Natural killer cell (primary cell): ENCODE measurements around the gene AUTS2. TPM values are rescaled to one million over a fixed set of nuclear protein-coding genes. Genes with fewer than 3 reads are reported as not detected.

Experiments
- ATAC-seq, 3 donors: fragments of 150-1000 bp in 2 of 3; fragments of 200-7000 bp in 1 of 3; cut with Tn5 transposase; 1 replicate in 1 of 3; 2 replicates in 2 of 3; pipeline ENCODE4 v1.10.0; 2021; ENCODE audit warnings: mild to moderate bottlenecking in 2 of 3, moderate library complexity in 2 of 3
- DNase-seq, 2 donors: peaks; one replicate each; pipeline versions ENCODE4 v3.0.0 to v3.0.0-alpha.2; 2013 to 2021; ENCODE audit warnings: mixed read lengths in 1 of 2
- H3K27ac ChIP-seq: one replicate; pipeline ENCODE4 v1.5.1; 2013; ENCODE audit warnings: mild to moderate bottlenecking, low read length
- H3K27me3 ChIP-seq: one replicate; pipeline ENCODE4 v1.6.1; 2013; ENCODE audit warnings: low read length; ENCODE audit not compliant: control insufficient read depth, insufficient read depth
- H3K36me3 ChIP-seq: one replicate; pipeline ENCODE4 v1.6.1; 2013; ENCODE audit warnings: low read length; ENCODE audit not compliant: control insufficient read depth, insufficient read depth
- H3K4me1 ChIP-seq: one replicate; pipeline ENCODE4 v1.6.1; 2013; ENCODE audit warnings: low read length; ENCODE audit not compliant: control insufficient read depth, insufficient read depth
- H3K4me3 ChIP-seq: one replicate; pipeline ENCODE4 v1.5.1; 2013; ENCODE audit warnings: low read length
- H3K9me3 ChIP-seq: one replicate; pipeline ENCODE4 v1.6.1; 2013; ENCODE audit warnings: low read length; ENCODE audit not compliant: control insufficient read depth, insufficient read depth
- H3K27ac Mint-ChIP-seq, 2 donors: one replicate each; pipeline ENCODE4 v1.8.0; 2022; ENCODE audit warnings: mild to moderate bottlenecking in 2 of 2, mixed read lengths in 2 of 2, moderate library complexity in 1 of 2
- H3K27me3 Mint-ChIP-seq, 2 donors: one replicate each; pipeline ENCODE4 v1.8.0; 2022; ENCODE audit warnings: low read depth in 2 of 2, mixed read lengths in 2 of 2
- H3K36me3 Mint-ChIP-seq: one replicate; pipeline ENCODE4 v1.8.0; 2022; ENCODE audit warnings: mixed read lengths
- H3K4me1 Mint-ChIP-seq, 2 donors: one replicate each; pipeline ENCODE4 v1.8.0; 2022; ENCODE audit warnings: mixed read lengths in 2 of 2
- H3K4me3 Mint-ChIP-seq: one replicate; pipeline ENCODE4 v1.8.0; 2022; ENCODE audit warnings: mild to moderate bottlenecking, moderate library complexity, mixed read lengths
- H3K9me3 Mint-ChIP-seq, 2 donors: one replicate each; pipeline ENCODE4 v1.8.0; 2022; ENCODE audit warnings: mixed read lengths in 2 of 2
- WGBS: methylation state at CpG from one replicate; pipeline ENCODE4 v1.1.7; 2013; ENCODE audit warnings: missing lambda C conversion rate; ENCODE audit not compliant: insufficient coverage; 5-methylcytosine and 5-hydroxymethylcytosine counted together
- intact Hi-C: fragments of 100-400 bp; cut with micrococcal nuclease; formaldehyde crosslinking; loops from one replicate; pipeline ENCODE4 v1.14.2; 2022
- total RNA-seq, 4 donors: library from RNA; stranded (reverse); fragments of 120-200 nt in 1 of 4; gene quantifications; one replicate each; pipeline versions ENCODE4 v1.2.3 to v1.2.4, GENCODE V29; 2013 to 2022
- TF ChIP-seq, protein P1 (sequence below): fragments of 200-600 bp; IDR thresholded peaks from one replicate; pipeline ENCODE4 v1.8.0; 2022; ENCODE audit warnings: antibody characterized with exemption

Gene AUTS2
- total RNA-seq, 3 donors from 2014 or later (not counting 1 experiment from before 2014, with no cell fraction given): 147 to 197 (median 155) TPM

GRCh38 chr7:69786730-69787395 is 188.6 kb downstream of the AUTS2 start:
- H3K27me3 ChIP-seq: no peaks in the 10 kb centered on the region
- Mint-ChIP-seq H3K27ac (no peak overlapping the region), H3K4me1 (peaks cover 11 to 12% of the 10 kb centered on the region in 2 donors), H3K9me3 (no peaks in the 10 kb centered on the region), H3K27me3 (no peaks in the 10 kb centered on the region), H3K4me3 (no peak overlapping the region), H3K36me3 (no peaks in the 10 kb centered on the region)
- DNase-seq (no peak), ATAC-seq (no peak)
- TF ChIP-seq, protein P1, sequence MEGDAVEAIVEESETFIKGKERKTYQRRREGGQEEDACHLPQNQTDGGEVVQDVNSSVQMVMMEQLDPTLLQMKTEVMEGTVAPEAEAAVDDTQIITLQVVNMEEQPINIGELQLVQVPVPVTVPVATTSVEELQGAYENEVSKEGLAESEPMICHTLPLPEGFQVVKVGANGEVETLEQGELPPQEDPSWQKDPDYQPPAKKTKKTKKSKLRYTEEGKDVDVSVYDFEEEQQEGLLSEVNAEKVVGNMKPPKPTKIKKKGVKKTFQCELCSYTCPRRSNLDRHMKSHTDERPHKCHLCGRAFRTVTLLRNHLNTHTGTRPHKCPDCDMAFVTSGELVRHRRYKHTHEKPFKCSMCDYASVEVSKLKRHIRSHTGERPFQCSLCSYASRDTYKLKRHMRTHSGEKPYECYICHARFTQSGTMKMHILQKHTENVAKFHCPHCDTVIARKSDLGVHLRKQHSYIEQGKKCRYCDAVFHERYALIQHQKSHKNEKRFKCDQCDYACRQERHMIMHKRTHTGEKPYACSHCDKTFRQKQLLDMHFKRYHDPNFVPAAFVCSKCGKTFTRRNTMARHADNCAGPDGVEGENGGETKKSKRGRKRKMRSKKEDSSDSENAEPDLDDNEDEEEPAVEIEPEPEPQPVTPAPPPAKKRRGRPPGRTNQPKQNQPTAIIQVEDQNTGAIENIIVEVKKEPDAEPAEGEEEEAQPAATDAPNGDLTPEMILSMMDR: no peak
- no peaks in the 10 kb centered on the region for H3K36me3 ChIP-seq
- no peak overlapping the region for H3K4me3 ChIP-seq
- H3K4me1 ChIP-seq: no peaks in the 10 kb centered on the region
- no peak overlapping the region for H3K27ac ChIP-seq
- intact Hi-C loops: no loop called here
- no peaks in the 10 kb centered on the region for H3K9me3 ChIP-seq
- 69% methylated on average over 3 of the region's 3 CpGs for WGBS

DNA sequence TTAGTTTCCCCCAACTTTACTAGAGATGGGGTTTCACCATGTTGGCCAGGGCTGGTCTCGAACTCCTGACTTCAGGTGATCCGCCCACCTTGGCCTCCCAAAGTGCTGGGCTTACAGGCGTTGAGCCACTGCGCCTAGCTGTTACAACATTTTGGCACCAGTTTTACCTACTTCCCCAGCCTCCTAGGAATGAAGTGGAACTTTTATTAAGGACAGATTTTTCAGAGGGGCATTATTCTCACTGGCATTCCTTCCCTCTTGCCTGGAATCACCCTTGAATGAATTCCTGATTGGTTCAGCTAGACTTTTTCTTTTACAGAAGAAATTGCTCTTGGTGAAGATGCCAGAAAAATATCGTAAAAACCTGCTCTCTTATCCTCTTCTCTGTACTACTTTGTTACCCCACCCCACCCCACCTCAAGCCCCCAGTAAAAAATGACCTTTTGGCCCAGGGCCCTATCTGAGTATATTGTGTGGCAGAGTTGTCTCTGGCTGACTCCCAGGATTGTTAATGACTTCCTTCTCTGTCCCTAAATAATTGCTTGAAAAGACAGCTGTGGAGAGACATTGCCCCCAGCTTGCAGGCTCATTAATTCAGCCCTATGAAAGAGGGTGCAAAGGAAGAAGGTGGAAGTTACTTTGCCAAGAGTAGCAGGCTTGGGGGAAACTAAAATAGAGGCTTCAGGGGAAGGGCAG is 189.6 kb downstream of the AUTS2 start:
- 91% methylated on average over 4 of the region's 5 CpGs for WGBS
- Mint-ChIP-seq H3K9me3 (no peaks in the 10 kb centered on the region), H3K36me3 (no peaks in the 10 kb centered on the region), H3K4me1 (peaks cover 11 to 12% of the 10 kb centered on the region in 2 donors), H3K27me3 (no peaks in the 10 kb centered on the region), H3K4me3 (no peak overlapping the region), H3K27ac (no peak overlapping the region)
- no peak for DNase-seq
- no peaks in the 10 kb centered on the region for H3K9me3 ChIP-seq
- ATAC-seq: no peak
- intact Hi-C loops: no loop called here
- H3K27ac ChIP-seq: no peak overlapping the region
- no peaks in the 10 kb centered on the region for H3K27me3 ChIP-seq
- no peaks in the 10 kb centered on the region for H3K36me3 ChIP-seq
- no peaks in the 10 kb centered on the region for H3K4me1 ChIP-seq
- TF ChIP-seq, protein P1: no peak
- H3K4me3 ChIP-seq: no peak overlapping the region

DNA sequence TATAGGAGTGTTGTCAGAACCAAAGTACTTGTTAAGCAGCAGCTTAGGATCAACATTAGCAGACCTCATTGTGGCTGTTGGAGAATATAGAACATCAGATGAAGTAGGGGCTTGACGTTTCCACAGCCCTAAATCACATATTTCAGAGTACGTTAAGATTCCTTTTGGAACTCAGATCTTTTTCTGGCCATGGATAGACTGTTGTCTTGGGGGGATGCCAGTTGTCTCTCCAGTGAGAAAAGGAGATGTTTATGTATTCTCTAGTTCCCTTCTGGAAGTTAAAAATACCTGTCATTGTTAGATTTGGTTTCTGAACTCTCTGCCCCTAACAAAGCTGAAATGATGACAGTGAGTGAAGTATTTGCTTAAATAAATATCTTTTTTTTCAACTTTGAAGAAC is 191.3 kb downstream of the AUTS2 start:
- no peaks in the 10 kb centered on the region for H3K27me3 ChIP-seq
- no peaks in the 10 kb centered on the region for H3K4me1 ChIP-seq
- TF ChIP-seq, protein P1: no peak
- Mint-ChIP-seq H3K4me1 (peaks cover 11 to 21% of the 10 kb centered on the region in 2 donors), H3K36me3 (no peaks in the 10 kb centered on the region), H3K4me3 (no peak overlapping the region), H3K9me3 (no peaks in the 10 kb centered on the region), H3K27me3 (no peaks in the 10 kb centered on the region), H3K27ac (no peak overlapping the region)
- no peak for DNase-seq
- no peak overlapping the region for H3K4me3 ChIP-seq
- ATAC-seq: no peak
- H3K36me3 ChIP-seq: no peaks in the 10 kb centered on the region
- WGBS: no CpG with 5 or more reads among the region's 2 CpGs
- H3K9me3 ChIP-seq: no peaks in the 10 kb centered on the region
- H3K27ac ChIP-seq: no peak overlapping the region
- intact Hi-C loops: no loop called here
